ENCODE measurements around the gene HIVEP3.

DNA sequence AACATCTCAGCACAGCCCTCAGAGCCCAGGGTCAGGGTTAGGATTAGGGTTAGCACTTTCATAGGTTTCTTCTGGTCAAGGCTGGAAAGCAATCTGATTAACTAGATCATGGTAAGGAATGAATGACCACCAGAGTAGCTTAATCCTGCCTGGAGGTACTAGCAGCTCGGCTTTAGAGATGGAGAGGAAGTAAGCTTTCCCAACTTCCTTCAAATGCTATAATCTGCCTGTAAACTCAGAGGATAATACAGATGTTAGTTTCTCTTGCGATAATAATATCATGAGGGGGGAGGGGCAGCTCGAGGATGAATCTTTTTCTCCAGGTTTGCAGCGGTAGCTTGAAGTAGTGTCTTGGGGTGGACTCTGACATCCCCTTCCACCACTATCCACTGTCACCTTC lies 194.9 kb downstream of the HIVEP3 start:
- TF ChIP-seq, protein P1, sequence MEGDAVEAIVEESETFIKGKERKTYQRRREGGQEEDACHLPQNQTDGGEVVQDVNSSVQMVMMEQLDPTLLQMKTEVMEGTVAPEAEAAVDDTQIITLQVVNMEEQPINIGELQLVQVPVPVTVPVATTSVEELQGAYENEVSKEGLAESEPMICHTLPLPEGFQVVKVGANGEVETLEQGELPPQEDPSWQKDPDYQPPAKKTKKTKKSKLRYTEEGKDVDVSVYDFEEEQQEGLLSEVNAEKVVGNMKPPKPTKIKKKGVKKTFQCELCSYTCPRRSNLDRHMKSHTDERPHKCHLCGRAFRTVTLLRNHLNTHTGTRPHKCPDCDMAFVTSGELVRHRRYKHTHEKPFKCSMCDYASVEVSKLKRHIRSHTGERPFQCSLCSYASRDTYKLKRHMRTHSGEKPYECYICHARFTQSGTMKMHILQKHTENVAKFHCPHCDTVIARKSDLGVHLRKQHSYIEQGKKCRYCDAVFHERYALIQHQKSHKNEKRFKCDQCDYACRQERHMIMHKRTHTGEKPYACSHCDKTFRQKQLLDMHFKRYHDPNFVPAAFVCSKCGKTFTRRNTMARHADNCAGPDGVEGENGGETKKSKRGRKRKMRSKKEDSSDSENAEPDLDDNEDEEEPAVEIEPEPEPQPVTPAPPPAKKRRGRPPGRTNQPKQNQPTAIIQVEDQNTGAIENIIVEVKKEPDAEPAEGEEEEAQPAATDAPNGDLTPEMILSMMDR (IDR thresholded peaks at IDR 0.05), result no peak
- TF ChIP-seq EZH2 (IDR thresholded peaks at IDR 0.05), result no peak
